ENCODE results near the gene PLEKHG3.

- TF ChIP-seq CTCF (conservative IDR thresholded peaks at IDR 0.05) (no peak), EZH2 (IDR thresholded peaks at IDR 0.05; ENCODE audit: low read depth) (no peak)
Observed at GRCh38 chr14:64730681-64731080, 26.5 kb downstream of the PLEKHG3 start.
